Hepatocyte (in vitro differentiated cells): ENCODE measurements around the gene SNRPD2.

Experiments
- EZH2 ChIP-seq: fragments of 200-600 bp; sonication (generic); IDR thresholded peaks from 2 replicates; pipeline ENCODE4 v1.6.1; 2016; ENCODE audit warnings: antibody characterized with exemption, mild to moderate bottlenecking, borderline replicate concordance
- TF ChIP-seq, protein P1 (sequence below): fragments of 200-600 bp; sonication (generic); IDR thresholded peaks from 2 replicates; pipeline ENCODE4 v1.5.1; 2016; ENCODE audit warnings: antibody characterized with exemption, mild to moderate bottlenecking; ENCODE audit not compliant: poor library complexity

DNA sequence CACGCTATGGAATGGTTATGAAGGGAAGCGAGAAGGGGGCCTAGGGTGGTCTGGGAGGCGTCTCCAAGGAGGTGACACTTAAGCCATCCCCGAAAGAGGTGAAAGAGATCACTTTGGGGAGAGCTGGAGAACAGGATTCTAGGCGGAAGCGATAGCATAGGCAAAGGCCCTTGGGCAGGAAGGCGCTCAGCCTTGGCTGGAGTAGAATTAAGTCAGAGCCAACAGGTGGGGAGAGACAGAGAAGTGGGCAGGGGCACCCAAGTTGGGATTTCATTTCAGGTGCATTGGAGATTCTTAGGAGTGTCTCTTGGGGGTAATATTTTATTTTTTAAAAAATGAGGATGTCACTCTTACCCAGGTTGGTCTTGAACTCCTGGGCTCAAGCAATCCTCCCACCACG, 9.6 kb downstream of the SNRPD2 start:
- TF ChIP-seq, protein P1, sequence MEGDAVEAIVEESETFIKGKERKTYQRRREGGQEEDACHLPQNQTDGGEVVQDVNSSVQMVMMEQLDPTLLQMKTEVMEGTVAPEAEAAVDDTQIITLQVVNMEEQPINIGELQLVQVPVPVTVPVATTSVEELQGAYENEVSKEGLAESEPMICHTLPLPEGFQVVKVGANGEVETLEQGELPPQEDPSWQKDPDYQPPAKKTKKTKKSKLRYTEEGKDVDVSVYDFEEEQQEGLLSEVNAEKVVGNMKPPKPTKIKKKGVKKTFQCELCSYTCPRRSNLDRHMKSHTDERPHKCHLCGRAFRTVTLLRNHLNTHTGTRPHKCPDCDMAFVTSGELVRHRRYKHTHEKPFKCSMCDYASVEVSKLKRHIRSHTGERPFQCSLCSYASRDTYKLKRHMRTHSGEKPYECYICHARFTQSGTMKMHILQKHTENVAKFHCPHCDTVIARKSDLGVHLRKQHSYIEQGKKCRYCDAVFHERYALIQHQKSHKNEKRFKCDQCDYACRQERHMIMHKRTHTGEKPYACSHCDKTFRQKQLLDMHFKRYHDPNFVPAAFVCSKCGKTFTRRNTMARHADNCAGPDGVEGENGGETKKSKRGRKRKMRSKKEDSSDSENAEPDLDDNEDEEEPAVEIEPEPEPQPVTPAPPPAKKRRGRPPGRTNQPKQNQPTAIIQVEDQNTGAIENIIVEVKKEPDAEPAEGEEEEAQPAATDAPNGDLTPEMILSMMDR: no peak
- TF ChIP-seq EZH2: no peak
